ENCODE results near the gene CHMP5.

Gene CHMP5

GRCh38 chr9:33320230-33320567, 55.4 kb downstream of the CHMP5 start:
- DNase-seq, result no peak

GRCh38 chr9:33320568-33321261, 55.9 kb downstream of the CHMP5 start:
- peak; percentile 41 for DNase-seq

GRCh38 chr9:33329117-33329563, 64.3 kb downstream of the CHMP5 start:
- no peak for DNase-seq

- no peak for DNase-seq
Observed at GRCh38 chr9:33329979-33330378, 65.1 kb downstream of the CHMP5 start.

GRCh38 chr9:33331377-33331891, 66.6 kb downstream of the CHMP5 start:
- no peak for DNase-seq

All from activated CD4-positive, alpha-beta T cell treated with anti-CD3 and anti-CD28 coated beads, Interleukin-10, Interleukin-2, amounts not matched to agents 100 ng/mL and 50 ng/mL, durations not matched to agents 16 hours and 8 hours (primary cell).